ENCODE data around the gene TOMM34.
A peak's percentile ranks its signal among the peaks of the same experiment; 100 is the strongest.

The TOMM34 gene

GRCh38 chr20:44961011-44961869 is 1.0 kb upstream of the TOMM34 start:
- no peak overlapping the region for H2AFZ ChIP-seq (ENCODE audit: low read length)
- peaks cover 56% of the 10 kb centered on the region for H3K4me1 ChIP-seq (ENCODE audit: insufficient read depth, low read length, severe bottlenecking)
- H3K9me2 ChIP-seq (ENCODE audit: low read depth, low read length) = no peaks in the 10 kb centered on the region
- H4K20me1 ChIP-seq (ENCODE audit: insufficient read depth, low read length) = no peaks in the 10 kb centered on the region
- no peaks in the 10 kb centered on the region for H3F3A ChIP-seq (ENCODE audit: insufficient read depth, low read length)
- no peaks in the 10 kb centered on the region for H3K9me3 ChIP-seq (ENCODE audit: low read length)
- H3K4me2 ChIP-seq (ENCODE audit: low read length) = peak overlapping the region; percentile 94
- H3K4me3 ChIP-seq (ENCODE audit: low read depth, low read length, poor library complexity, severe bottlenecking) = no peak overlapping the region
- H3K79me2 ChIP-seq (ENCODE audit: insufficient read depth, low read length) = peaks cover 26% of the 10 kb centered on the region
- H3K27ac ChIP-seq (ENCODE audit: low read depth, low read length, poor library complexity, severe bottlenecking) = peak overlapping the region; percentile 1
- TF ChIP-seq EZH2 (IDR thresholded peaks at IDR 0.05; ENCODE audit: borderline replicate concordance, low read length) = no peak
- no peak for TF ChIP-seq CTCF (IDR thresholded peaks at IDR 0.05; ENCODE audit: low read length)
- H3K27me3 ChIP-seq (ENCODE audit: insufficient read depth, low read length) = no peaks in the 10 kb centered on the region
- H3K36me3 ChIP-seq (ENCODE audit: insufficient read depth, low read length) = peaks cover 18% of the 10 kb centered on the region; the same call in 1 of the 2 replicates
- peak overlapping the region; percentile 82; the same call in 1 of the 2 replicates for H3K9ac ChIP-seq (ENCODE audit: low read length)

GRCh38 chr20:44959638-44960102 is 527 bp downstream of the TOMM34 start:
- TF ChIP-seq EZH2 (IDR thresholded peaks at IDR 0.05; ENCODE audit: borderline replicate concordance, low read length) = no peak
- no peak; the same call in 1 of the 2 replicates for TF ChIP-seq CTCF (IDR thresholded peaks at IDR 0.05; ENCODE audit: low read length)
- H3K36me3 ChIP-seq (ENCODE audit: insufficient read depth, low read length) = peaks cover 34% of the 10 kb centered on the region
- H3K4me1 ChIP-seq (ENCODE audit: insufficient read depth, low read length, severe bottlenecking) = peaks cover 51% of the 10 kb centered on the region
- peak overlapping the region; percentile 87 for H3K4me3 ChIP-seq (ENCODE audit: low read depth, low read length, poor library complexity, severe bottlenecking)
- no peaks in the 10 kb centered on the region for H3K9me3 ChIP-seq (ENCODE audit: low read length)
- H3K9ac ChIP-seq (ENCODE audit: low read length) = peak overlapping the region; percentile 82
- no peaks in the 10 kb centered on the region for H3F3A ChIP-seq (ENCODE audit: insufficient read depth, low read length)
- peak overlapping the region; percentile 94 for H3K4me2 ChIP-seq (ENCODE audit: low read length)
- no peaks in the 10 kb centered on the region for H4K20me1 ChIP-seq (ENCODE audit: insufficient read depth, low read length)
- no peaks in the 10 kb centered on the region for H3K9me2 ChIP-seq (ENCODE audit: low read depth, low read length)
- no peaks in the 10 kb centered on the region for H3K27me3 ChIP-seq (ENCODE audit: insufficient read depth, low read length)
- no peak overlapping the region for H2AFZ ChIP-seq (ENCODE audit: low read length)
- peaks cover 26% of the 10 kb centered on the region for H3K79me2 ChIP-seq (ENCODE audit: insufficient read depth, low read length)
- H3K27ac ChIP-seq (ENCODE audit: low read depth, low read length, poor library complexity, severe bottlenecking) = peak overlapping the region; percentile 56

- Histone ChIP-seq H3K27ac (ENCODE audit: low read depth, low read length, poor library complexity, severe bottlenecking) (peak overlapping the region; percentile 56), H3K79me2 (ENCODE audit: insufficient read depth, low read length) (peaks cover 26% of the 10 kb centered on the region), H2AFZ (ENCODE audit: low read length) (no peak overlapping the region)
Observed at GRCh38 chr20:44959082-44959637, 1.0 kb downstream of the TOMM34 start.

More at GRCh38 chr20:44959082-44959637, 1.0 kb downstream of the TOMM34 start:
- no peaks in the 10 kb centered on the region for H3F3A ChIP-seq (ENCODE audit: insufficient read depth, low read length)
- peaks cover 39% of the 10 kb centered on the region for H3K36me3 ChIP-seq (ENCODE audit: insufficient read depth, low read length)
- H3K9ac ChIP-seq (ENCODE audit: low read length) = peak overlapping the region; percentile 82
- H3K4me2 ChIP-seq (ENCODE audit: low read length) = peak overlapping the region; percentile 94
- no peak for TF ChIP-seq CTCF (IDR thresholded peaks at IDR 0.05; ENCODE audit: low read length)
- TF ChIP-seq EZH2 (IDR thresholded peaks at IDR 0.05; ENCODE audit: borderline replicate concordance, low read length) = no peak
- no peaks in the 10 kb centered on the region for H3K9me3 ChIP-seq (ENCODE audit: low read length)
- H3K9me2 ChIP-seq (ENCODE audit: low read depth, low read length) = no peaks in the 10 kb centered on the region
- H3K4me1 ChIP-seq (ENCODE audit: insufficient read depth, low read length, severe bottlenecking) = peaks cover 46% of the 10 kb centered on the region
- H3K27me3 ChIP-seq (ENCODE audit: insufficient read depth, low read length) = no peaks in the 10 kb centered on the region
- no peaks in the 10 kb centered on the region for H4K20me1 ChIP-seq (ENCODE audit: insufficient read depth, low read length)
- H3K4me3 ChIP-seq (ENCODE audit: low read depth, low read length, poor library complexity, severe bottlenecking) = peak overlapping the region; percentile 87
